Psoas muscle (tissue), 8 donors: ENCODE measurements around the gene MTCL1. TPM values are rescaled to one million over a fixed set of nuclear protein-coding genes. Genes with fewer than 3 reads are reported as not detected.

Experiments
- ATAC-seq, 4 donors: fragments of 200-7000 bp; cut with Tn5 transposase; one replicate each; pipeline ENCODE4 v1.9.1; 2020; ENCODE audit warnings: moderate library complexity in 3 of 4, mild to moderate bottlenecking in 2 of 4
- DNase-seq, 2 donors: peaks; one replicate each; pipeline ENCODE4 v3.0.0-alpha.2; 2020
- H3K27ac ChIP-seq: fragments of 200-600 bp; one replicate; pipeline ENCODE4 v1.8.0; 2022
- H3K27me3 ChIP-seq, 3 donors: fragments of 200-600 bp in 1 of 3; one replicate each; pipeline versions ENCODE4 v1.6.1 to v1.8.0; 2013 to 2022; ENCODE audit warnings: low read length in 2 of 3, mild to moderate bottlenecking in 2 of 3, moderate library complexity in 1 of 3; ENCODE audit not compliant: insufficient read depth in 3 of 3
- H3K36me3 ChIP-seq, 2 donors: fragments of 200-600 bp in 1 of 2; one replicate each; pipeline versions ENCODE4 v1.6.1 to v1.8.0; 2013 to 2022; ENCODE audit warnings: low read depth in 1 of 2, mild to moderate bottlenecking in 1 of 2, moderate library complexity in 1 of 2; ENCODE audit not compliant: insufficient read depth in 1 of 2
- H3K4me1 ChIP-seq: fragments of 200-600 bp; one replicate; pipeline ENCODE4 v1.8.0; 2022
- H3K4me3 ChIP-seq: fragments of 200-600 bp; one replicate; pipeline ENCODE4 v1.8.0; 2022; ENCODE audit warnings: mild to moderate bottlenecking
- H3K9me3 ChIP-seq: fragments of 200-600 bp; one replicate; pipeline ENCODE4 v1.8.0; 2022
- CTCF ChIP-seq: fragments of 200-600 bp; IDR thresholded peaks from one replicate; pipeline ENCODE4 v1.8.0; 2022; ENCODE audit warnings: antibody characterized with exemption
- WGBS, 3 donors: extraction: QIAGEN DNeasy Blood & Tissue Kit; methylation state at CpG; one replicate each; pipeline versions ENCODE4 v1.1.6 to v1.1.7; 2013; 5-methylcytosine and 5-hydroxymethylcytosine counted together
- intact Hi-C, 2 donors: fragments of 100-400 bp; cut with DNase I; formaldehyde crosslinking; loops; one replicate each; pipeline versions ENCODE4 v1.11.0 to v1.14.2; 2022
- long read RNA-seq, 2 donors: library from polyadenylated mRNA; unstranded; transcript quantifications; one replicate each; pipeline ENCODE4 v2.0.0, GENCODE V29; 2021
- polyA plus RNA-seq, 3 donors: library from polyadenylated mRNA; stranded (reverse); fragments of 200-250 nt; gene quantifications; one replicate each; pipeline ENCODE4 v1.2.3, GENCODE V29; 2013
- total RNA-seq, 4 donors: library from RNA; stranded (reverse); fragmentation: NEBNext Ultra II Directional in 2 of 4; extraction: Animal tissue kit (Norgen Biotek cat#: 25700) in 2 of 4; gene quantifications; one replicate each; pipeline versions ENCODE4 v1.2.1 to v1.2.4, GENCODE V29; 2021 to 2023
- donor health status: healthy with polysubstance abuse.
- donor health status: DM: no; HTN: no; CAD: no; lungs with moderate emphysema.
- donor health status: Bipolar disorder and iron deficiency.
- donor health status: healthy.
- donor health status: DM: yes; HTN: yes; CAD: no.
- donor health status: DM: no; HTN: no; CAD: no.
- donor health status: DM: no; HTN: no; CAD: no.
- donor health status: DM: yes; HTN: yes; CAD: no.

Gene MTCL1
- 1 to 10 TPM; 2.1 to 5.3 (median 3.8) TPM for total RNA-seq
- 1 to 10 TPM; 1.3 to 3.7 (median 3.0) TPM for polyA plus RNA-seq
- long read RNA-seq, donor 1, partial matches to known transcripts, result 0 of 2 reads
- long read RNA-seq, donor 1, other reads (novel, unspliced or antisense), result 0 of 2 reads
- long read RNA-seq, donor 2, partial matches to known transcripts, result 1 of 2 reads
- long read RNA-seq, donor 2, other reads (novel, unspliced or antisense), result 1 of 2 reads

- H3K4me1 ChIP-seq, result peaks cover 11% of the 10 kb centered on the region
- DNase-seq (peak in 1 of 2 donors; percentile 62), ATAC-seq (no peak)
- H3K27ac ChIP-seq, result peak within 1 kb of the TSS; percentile 88
- intact Hi-C loops, result loop anchor here in 1 of 2 donors (10.0 kb wide), 1 partner anchor 129 kb away; no protein-coding TSS in a partner anchor
- H3K27me3 ChIP-seq, result peaks cover 0 to 7% (median 0%) of the 10 kb centered on the region in 3 donors
- TF ChIP-seq CTCF, result no peak
- H3K36me3 ChIP-seq, result no peaks in the 10 kb centered on the region
- H3K9me3 ChIP-seq, result no peaks in the 10 kb centered on the region
- H3K4me3 ChIP-seq, result peak within 1 kb of the TSS; percentile 85
- 1% methylated on average over 19 to 118 of the region's 123 CpGs for WGBS, 3 donors
These were observed at the start of gene MTCL1 for GRCh38 chr18:8705238-8705960. TSS of gene MTCL1 (plus strand) at chr18:8705556. CDS start at chr18:8705661, 105 bp downstream.

GRCh38 chr18:8656232-8656631 is 49.1 kb upstream of the MTCL1 start:
- no peak overlapping the region for H3K4me3 ChIP-seq
- no peaks in the 10 kb centered on the region for H3K36me3 ChIP-seq
- WGBS, 3 donors, result 58 to 72% (median 61%) methylated on average over 6 of the region's 6 CpGs
- ATAC-seq (no peak), DNase-seq (no peak)
- no peaks in the 10 kb centered on the region for H3K9me3 ChIP-seq
- H3K4me1 ChIP-seq, result no peaks in the 10 kb centered on the region
- H3K27ac ChIP-seq, result no peak overlapping the region
- no peaks in the 10 kb centered on the region for H3K27me3 ChIP-seq
- intact Hi-C loops, result no loop called here
- no peak for TF ChIP-seq CTCF

- Histone ChIP-seq H3K27me3 (no peaks in the 10 kb centered on the region), H3K4me1 (no peaks in the 10 kb centered on the region), H3K4me3 (no peak overlapping the region), H3K36me3 (no peaks in the 10 kb centered on the region), H3K9me3 (no peaks in the 10 kb centered on the region), H3K27ac (no peak overlapping the region)
- TF ChIP-seq CTCF, result no peak
- 66 to 75% (median 69%) methylated on average over 14 of the region's 14 CpGs for WGBS, 3 donors
- DNase-seq (no peak), ATAC-seq (no peak)
- intact Hi-C loops, result no loop called here
These were observed 48.1 kb upstream of the MTCL1 start for GRCh38 chr18:8657050-8657820.

- intact Hi-C loops, result no loop called here
- H3K36me3 ChIP-seq, result no peaks in the 10 kb centered on the region
- H3K4me3 ChIP-seq, result no peak overlapping the region
- no peaks in the 10 kb centered on the region for H3K9me3 ChIP-seq
- no peak for TF ChIP-seq CTCF
- no peaks in the 10 kb centered on the region for H3K4me1 ChIP-seq
- DNase-seq, result no peak
- 45 to 47% (median 46%) methylated on average over 14 of the region's 14 CpGs for WGBS, 3 donors
- H3K27me3 ChIP-seq, result no peaks in the 10 kb centered on the region
- no peak overlapping the region for H3K27ac ChIP-seq
- ATAC-seq, result no peak
These were observed 47.4 kb upstream of the MTCL1 start for GRCh38 chr18:8657873-8658470.
